PC-3 (cell line): Measurements from ENCODE around the gene FOXI2. TPM values are rescaled to one million over a fixed set of nuclear protein-coding genes. Genes with fewer than 3 reads are reported as not detected.

Source experiments
- ATAC-seq: fragments of 200-7000 bp; cut with Tn5 transposase; 2 replicates; pipeline ENCODE4 v1.9.1; 2020; ENCODE audit warnings: mild to moderate bottlenecking, moderate library complexity
- BruUV-seq: library from RNA; stranded (reverse); fragments of 400-500 nt; replicated peaks from 2 replicates; lab custom pipeline; 2021; lab: Mats Ljungman, UMichigan
- CTCF ChIA-PET: fragments of 300-600 bp; sonication (Branson Sonifier 250); formaldehyde crosslinking; loops from one replicate; lab custom pipeline; 2022; ENCODE audit warnings: antibody characterized with exemption; lab: Charles Lee
- POLR2A ChIA-PET: fragments of 300-600 bp; sonication (Branson Sonifier 250); formaldehyde crosslinking; loops from one replicate; lab custom pipeline; 2022; ENCODE audit warnings: antibody characterized with exemption; ENCODE audit not compliant: unreplicated experiment; lab: Charles Lee
- DNase-seq: peaks from one replicate; pipeline ENCODE4 v3.0.0-alpha.2; 2015
- H2AFZ ChIP-seq: fragments of 300-600 bp; sonication (generic); 2 replicates; pipeline ENCODE4 v1.6.0; 2016; ENCODE audit warnings: antibody characterized with exemption, low read length
- H3F3A ChIP-seq: fragments of 300-600 bp; sonication (generic); one replicate; pipeline ENCODE4 v1.6.0; 2017; ENCODE audit warnings: antibody characterized with exemption, low read length, control low read depth, mild to moderate bottlenecking; ENCODE audit not compliant: unreplicated experiment
- H3K27ac ChIP-seq: fragments of 300-600 bp; sonication (generic); 2 replicates; pipeline ENCODE4 v1.5.1; 2016; ENCODE audit warnings: mild to moderate bottlenecking, low read length
- H3K27me3 ChIP-seq: fragments of 300-600 bp; sonication (generic); 2 replicates; pipeline ENCODE4 v1.6.1; 2016; ENCODE audit warnings: low read length, mixed read lengths
- H3K36me3 ChIP-seq: fragments of 300-600 bp; sonication (generic); 2 replicates; pipeline ENCODE4 v1.6.1; 2016; ENCODE audit warnings: low read depth, mixed run types, low read length, mixed read lengths
- H3K4me1 ChIP-seq: fragments of 300-600 bp; sonication (generic); 2 replicates; pipeline ENCODE4 v1.5.1; 2016; ENCODE audit warnings: low read length; ENCODE audit not compliant: insufficient read depth
- H3K4me2 ChIP-seq: fragments of 300-600 bp; sonication (generic); 2 replicates; pipeline ENCODE4 v1.6.0; 2016; ENCODE audit warnings: low read length
- H3K4me3 ChIP-seq: fragments of 300-600 bp; sonication (generic); 2 replicates; pipeline ENCODE4 v1.5.1; 2016; ENCODE audit warnings: mild to moderate bottlenecking, low read length, mixed read lengths
- H3K79me2 ChIP-seq: fragments of 300-600 bp; sonication (generic); 2 replicates; pipeline ENCODE4 v1.6.1; 2017; ENCODE audit warnings: low read length, mixed read lengths
- H3K9ac ChIP-seq: fragments of 300-600 bp; sonication (generic); 2 replicates; pipeline ENCODE4 v1.6.0; 2016; ENCODE audit warnings: mild to moderate bottlenecking, low read length
- H3K9me2 ChIP-seq: fragments of 300-600 bp; sonication (generic); replicated peaks from 2 replicates; pipeline ENCODE4 v1.6.1; 2016; ENCODE audit warnings: mixed run types, low read length, mixed read lengths
- H3K9me3 ChIP-seq: fragments of 300-600 bp; sonication (generic); 2 replicates; pipeline ENCODE4 v1.6.1; 2016; ENCODE audit warnings: low read length, mixed read lengths
- H4K20me1 ChIP-seq: fragments of 300-600 bp; sonication (generic); 2 replicates; pipeline ENCODE4 v1.6.1; 2016; ENCODE audit warnings: low read length, mixed read lengths
- CTCF ChIP-seq: fragments of 300-600 bp; sonication (generic); conservative IDR thresholded peaks from 2 replicates; pipeline ENCODE4 v1.5.1; 2017; ENCODE audit warnings: antibody characterized with exemption, low read depth, mild to moderate bottlenecking, low read length
- EZH2 ChIP-seq: fragments of 300-600 bp; sonication (generic); IDR thresholded peaks from one replicate; pipeline ENCODE4 v1.6.1; 2017; ENCODE audit warnings: antibody characterized with exemption, mild to moderate bottlenecking, low read length; ENCODE audit not compliant: unreplicated experiment
- EZH2phosphoT487 ChIP-seq: fragments of 300-600 bp; sonication (generic); IDR thresholded peaks from 2 replicates; pipeline ENCODE4 v1.6.1; 2018; ENCODE audit warnings: mild to moderate bottlenecking, antibody characterized with exemption, low read length, borderline replicate concordance
- intact Hi-C: fragments of 100-400 bp; cut with micrococcal nuclease; formaldehyde crosslinking; loops from 2 replicates; pipeline ENCODE4 v1.9.0; 2023
- total RNA-seq: library from RNA; depleted of rRNA; stranded (reverse); fragments of >200 nt; gene quantifications from 2 replicates; pipeline ENCODE4 v1.2.3, GENCODE V29; 2014

The FOXI2 gene
- total RNA-seq, 1 experiment from 2014 or later, result not detected

GRCh38 chr10:127759276-127759675 lies 22.3 kb downstream of the FOXI2 start:
- ATAC-seq (no peak), DNase-seq (no peak)
- ChIA-PET CTCF (no interaction called here), POLR2A (no interaction called here)
- no peaks in the 10 kb centered on the region for H3K36me3 ChIP-seq
- H3K79me2 ChIP-seq, result no peaks in the 10 kb centered on the region
- intact Hi-C loops, result no loop called here
- no peak overlapping the region for H3K27ac ChIP-seq
- H3K9me2 ChIP-seq, result no peaks in the 10 kb centered on the region
- no peak overlapping the region for H3K4me2 ChIP-seq
- H3K4me1 ChIP-seq, result no peaks in the 10 kb centered on the region
- H2AFZ ChIP-seq, result no peak overlapping the region
- no TSS peak for BruUV-seq
- no peak for TF ChIP-seq EZH2phosphoT487
- TF ChIP-seq EZH2, result no peak
- no peak for TF ChIP-seq CTCF
- H3F3A ChIP-seq, result no peaks in the 10 kb centered on the region
- no peak overlapping the region for H3K9ac ChIP-seq
- H3K4me3 ChIP-seq, result no peak overlapping the region
- H4K20me1 ChIP-seq, result no peaks in the 10 kb centered on the region
- no peaks in the 10 kb centered on the region for H3K9me3 ChIP-seq
- peaks cover 7% of the 10 kb centered on the region for H3K27me3 ChIP-seq

- Histone ChIP-seq H4K20me1 (no peaks in the 10 kb centered on the region), H3K9me2 (no peaks in the 10 kb centered on the region), H3K9ac (no peak overlapping the region), H3K4me2 (no peak overlapping the region), H3F3A (no peaks in the 10 kb centered on the region), H2AFZ (no peak overlapping the region), H3K4me1 (no peaks in the 10 kb centered on the region), H3K27me3 (peaks cover 7% of the 10 kb centered on the region), H3K27ac (no peak overlapping the region), H3K79me2 (no peaks in the 10 kb centered on the region), H3K9me3 (no peaks in the 10 kb centered on the region), H3K36me3 (no peaks in the 10 kb centered on the region), H3K4me3 (no peak overlapping the region)
- POLR2A ChIA-PET, result no interaction called here
- no TSS peak for BruUV-seq
- DNase-seq (no peak), ATAC-seq (no peak)
- intact Hi-C loops, result no loop called here
- CTCF ChIA-PET, result no interaction called here
- TF ChIP-seq EZH2phosphoT487 (no peak), CTCF (no peak), EZH2 (no peak)
Measured at GRCh38 chr10:127762925-127763324, 25.9 kb downstream of the FOXI2 start.

- DNase-seq, result no peak
- no peak for ATAC-seq
- Histone ChIP-seq H2AFZ (no peak overlapping the region), H3F3A (no peaks in the 10 kb centered on the region), H3K9me2 (no peaks in the 10 kb centered on the region), H3K27ac (no peak overlapping the region), H3K4me1 (no peaks in the 10 kb centered on the region), H3K36me3 (no peaks in the 10 kb centered on the region), H3K9me3 (no peaks in the 10 kb centered on the region), H3K9ac (no peak overlapping the region), H3K27me3 (no peaks in the 10 kb centered on the region), H4K20me1 (no peaks in the 10 kb centered on the region), H3K79me2 (no peaks in the 10 kb centered on the region), H3K4me2 (no peak overlapping the region), H3K4me3 (no peak overlapping the region)
- ChIA-PET POLR2A (no interaction called here), CTCF (no interaction called here)
- no TSS peak for BruUV-seq
- intact Hi-C loops, result no loop called here
- TF ChIP-seq EZH2phosphoT487, result no peak
- no peak for TF ChIP-seq EZH2
- TF ChIP-seq CTCF, result no peak
Measured at GRCh38 chr10:127774766-127775559, 38.0 kb downstream of the FOXI2 start.
